ENCODE results near the gene CCSER1.
A peak's percentile ranks its signal among the peaks of the same experiment; 100 is the strongest.

Gene CCSER1

DNA sequence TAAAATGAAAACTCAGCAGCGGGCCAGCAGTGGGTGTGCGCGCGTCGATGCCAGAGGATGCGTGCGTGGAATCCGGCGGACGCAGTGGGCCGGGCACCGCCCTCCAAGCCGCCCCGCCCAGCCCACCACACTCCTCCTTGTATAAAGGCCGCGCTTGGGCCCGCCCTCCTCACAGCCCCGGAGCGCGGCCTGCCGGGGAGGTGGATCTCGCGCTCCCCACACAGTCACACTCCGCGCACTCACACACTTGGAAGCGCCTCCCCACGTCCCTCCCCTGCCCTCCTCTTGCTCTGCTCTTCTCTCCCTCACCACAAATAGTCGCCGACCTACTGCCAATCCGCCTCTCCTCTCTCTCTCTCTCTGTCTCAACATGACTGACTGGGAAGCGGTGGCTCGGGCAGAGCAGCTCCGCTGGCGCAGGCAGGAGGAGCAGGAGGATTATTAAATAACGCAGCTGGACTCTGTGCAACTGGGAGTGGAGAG is at the start of gene CCSER1:
Gene CCSER1 (plus strand): TSS at position 172 of the 483 bp plus-strand sequence.
- DNase-seq (ENCODE audit: low read depth in 2 of 2) = peak in 1 of 2 donors; percentile 16

DNA sequence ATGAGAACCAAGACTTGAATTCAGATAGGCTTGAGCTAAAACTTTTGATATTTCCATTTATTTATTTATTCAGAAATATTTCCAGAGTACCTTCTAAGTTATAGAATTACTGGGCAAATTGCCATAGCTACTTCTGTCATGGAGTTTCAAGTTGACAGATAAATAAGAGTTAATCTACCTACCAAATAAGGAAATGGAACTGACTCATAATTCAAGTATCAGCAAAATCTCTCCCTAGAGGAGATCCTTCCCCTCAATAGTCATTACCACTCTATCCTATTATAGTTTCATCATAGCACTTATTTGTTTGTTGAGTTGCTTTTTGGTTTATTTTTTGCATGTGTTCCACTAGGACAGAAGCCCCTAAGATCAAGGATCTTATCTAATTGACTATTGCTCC is 48.8 kb upstream of the CCSER1 start:
- no peak for DNase-seq (ENCODE audit: low read depth in 2 of 2)

DNA sequence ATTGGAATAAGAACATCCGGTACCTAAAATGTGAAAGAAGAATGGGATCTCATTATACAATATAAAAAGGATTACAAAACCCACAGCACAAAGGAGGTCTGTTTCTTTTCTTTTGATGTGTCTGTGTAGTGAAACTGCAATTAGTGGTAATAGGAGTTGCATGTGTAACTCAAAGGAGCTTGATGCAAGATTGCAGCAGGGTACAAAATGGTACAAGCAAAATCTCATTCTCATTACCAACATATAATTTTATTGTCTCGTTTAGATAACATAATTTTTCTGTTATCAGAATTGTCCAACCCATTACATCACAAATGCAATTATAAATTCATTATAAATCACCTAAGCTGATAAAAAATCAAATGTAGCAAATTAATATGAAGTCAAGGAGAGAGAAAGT is 47.1 kb upstream of the CCSER1 start:
- no peak for DNase-seq (ENCODE audit: low read depth in 2 of 2)

DNA sequence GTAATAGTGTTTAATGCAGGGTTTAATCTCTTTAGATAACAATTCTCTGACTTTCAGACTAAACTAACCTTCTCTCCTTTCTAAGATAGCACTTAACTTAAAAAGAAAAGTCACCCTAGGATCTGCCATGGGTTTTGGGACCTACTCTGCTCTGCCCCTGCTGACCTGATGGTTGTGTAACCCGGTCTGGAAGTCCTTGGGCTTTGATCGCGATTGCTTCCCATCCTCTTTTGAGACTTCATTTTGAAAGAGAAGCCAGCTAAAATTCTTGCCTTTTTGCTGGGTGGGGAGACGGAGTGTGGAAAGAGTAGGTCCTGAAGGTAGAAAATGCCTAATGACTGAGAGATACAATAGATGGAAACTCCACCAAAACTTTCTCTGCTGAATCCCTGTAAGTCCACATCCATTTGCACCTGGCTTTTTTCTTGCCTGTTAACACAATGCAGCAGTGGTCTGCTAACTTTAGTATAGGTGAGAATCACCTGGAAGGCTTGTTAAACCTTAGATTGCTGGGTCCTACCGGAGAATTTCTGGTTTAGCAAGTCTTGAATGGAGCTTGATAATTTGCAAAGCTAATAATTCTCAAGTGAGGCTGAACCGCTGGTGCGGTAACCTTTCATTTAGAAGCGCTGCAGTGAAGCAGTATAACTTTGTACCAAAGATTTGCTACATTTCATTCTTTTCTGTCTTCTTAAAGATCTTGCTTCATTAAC is 45.6 kb upstream of the CCSER1 start:
- DNase-seq (ENCODE audit: low read depth in 2 of 2) = no peak

DNA sequence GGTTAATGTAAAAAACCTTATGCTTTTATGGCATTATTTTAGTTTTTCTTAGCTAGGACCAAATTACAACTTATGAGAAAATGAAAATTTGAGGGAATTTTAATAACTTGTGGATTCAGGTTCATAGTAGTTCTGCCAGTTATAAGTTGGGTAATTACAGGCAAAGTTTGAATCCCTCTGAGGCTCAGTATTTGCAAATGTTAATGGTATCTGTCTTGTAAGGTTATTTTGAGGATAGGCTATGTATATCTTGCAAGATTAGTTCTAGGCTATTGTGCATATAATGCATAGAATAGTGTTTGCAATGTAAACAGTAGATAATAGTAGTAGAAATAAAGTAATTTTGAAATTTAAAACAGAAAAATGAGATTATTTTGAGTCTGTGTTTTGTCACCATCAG is 44.7 kb upstream of the CCSER1 start:
- no peak for DNase-seq (ENCODE audit: low read depth in 2 of 2)

DNA sequence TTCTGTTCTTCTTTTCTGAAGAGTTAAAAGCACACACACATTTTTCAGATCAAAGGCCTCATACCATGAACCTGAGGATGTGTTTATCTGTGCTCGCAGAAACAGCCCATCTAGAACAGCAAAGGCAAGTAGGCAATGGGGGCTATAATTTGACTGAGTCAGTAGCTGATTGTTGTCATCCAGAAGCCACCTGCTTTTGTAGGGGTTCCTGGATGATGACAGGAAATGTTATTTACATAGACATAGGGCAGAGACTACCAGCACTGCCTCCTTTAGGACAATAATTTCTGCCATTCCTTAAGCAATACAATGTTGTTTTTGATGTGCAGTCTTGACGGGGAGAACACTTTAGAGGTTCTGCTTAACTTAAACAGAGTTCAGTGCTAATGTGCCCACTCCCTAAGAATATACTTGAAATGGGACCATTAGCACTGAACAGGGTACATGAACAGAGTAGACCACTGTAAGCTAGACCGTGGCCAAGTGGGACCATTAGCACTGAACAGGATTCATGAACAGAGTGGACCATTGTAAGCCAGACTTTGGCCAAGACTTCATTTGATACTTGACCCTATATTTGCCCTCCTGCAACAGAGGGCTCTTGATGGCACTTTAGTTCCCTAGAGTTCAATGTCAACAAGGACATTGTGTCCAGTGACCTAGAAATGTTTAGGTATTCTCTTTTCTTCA is 42.8 kb upstream of the CCSER1 start:
- no peak for DNase-seq (ENCODE audit: low read depth in 2 of 2)

DNA sequence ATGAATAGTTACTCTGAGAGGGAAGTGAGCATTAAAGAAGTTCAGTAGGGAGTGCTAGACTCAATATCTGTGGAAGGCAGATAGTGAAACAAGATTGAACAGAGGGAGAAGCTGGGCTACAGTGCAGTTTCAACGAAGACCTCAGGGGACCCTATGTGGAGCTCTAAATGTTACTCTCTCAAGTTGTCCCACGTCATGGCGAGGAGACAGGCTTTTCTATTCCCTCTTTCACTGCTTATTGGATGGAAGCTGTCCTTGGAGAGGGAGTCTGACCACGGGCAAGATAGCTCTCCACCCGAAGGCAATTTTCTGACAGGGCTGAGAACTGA is 42.3 kb upstream of the CCSER1 start:
- DNase-seq (ENCODE audit: low read depth in 2 of 2) = no peak

DNA sequence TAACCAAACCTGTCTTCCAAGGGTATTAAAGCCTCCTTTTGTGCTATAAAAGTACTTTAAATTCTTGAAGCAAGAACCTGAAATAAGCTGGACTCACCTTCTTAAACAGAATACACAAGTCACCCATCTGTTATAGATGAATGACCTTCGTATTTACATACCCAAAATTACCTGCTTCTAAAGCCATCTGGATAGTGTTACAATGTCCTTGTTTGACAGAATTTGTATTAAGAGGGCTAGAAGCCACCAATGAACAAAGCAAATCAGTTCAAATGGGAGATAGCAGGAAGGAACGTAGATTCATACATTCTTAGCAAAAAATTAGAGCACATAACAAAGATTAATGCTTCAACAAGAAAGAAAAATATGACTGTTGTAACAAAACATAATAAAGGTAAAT is 33.7 kb upstream of the CCSER1 start:
- no peak for DNase-seq (ENCODE audit: low read depth in 2 of 2)

DNA sequence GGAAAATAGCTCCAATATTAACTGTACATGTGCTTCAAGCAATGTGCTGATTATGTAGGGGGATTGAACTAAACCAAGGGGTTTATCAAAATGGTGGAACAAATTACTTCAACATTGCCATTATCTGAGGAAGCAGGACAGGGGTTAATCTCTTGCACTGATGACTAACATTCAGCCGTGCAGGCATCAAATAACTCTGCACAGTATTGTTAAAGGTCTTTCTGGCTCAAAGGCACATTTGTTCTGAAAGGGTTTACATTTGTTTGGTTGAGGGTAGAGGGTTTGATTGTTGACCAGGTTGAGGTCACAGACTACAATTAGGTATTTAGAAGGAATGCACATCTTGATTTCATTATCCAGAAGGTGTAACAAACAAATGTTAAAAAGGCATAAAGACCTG is 32.2 kb upstream of the CCSER1 start:
- DNase-seq (ENCODE audit: low read depth in 2 of 2) = no peak

DNA sequence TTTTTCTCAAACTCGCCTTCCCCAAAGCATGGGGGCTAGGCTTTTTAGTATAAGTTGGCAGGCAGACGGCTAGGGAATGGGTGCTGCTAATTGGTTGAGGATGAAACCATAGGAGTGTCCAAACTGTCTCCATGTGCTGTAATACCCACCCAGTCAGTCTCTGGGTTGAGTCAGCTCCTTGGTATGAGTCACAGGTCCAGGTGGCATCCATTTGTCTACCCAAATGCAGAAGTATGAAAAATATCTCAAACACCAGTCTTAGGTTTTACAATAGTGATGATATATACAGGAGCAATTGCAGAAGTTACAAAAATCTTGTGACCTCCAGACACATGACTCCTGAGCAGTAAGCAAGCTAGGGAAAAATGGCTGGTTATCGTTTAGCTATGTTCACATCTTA is 27.4 kb upstream of the CCSER1 start:
- no peak for DNase-seq (ENCODE audit: low read depth in 2 of 2)

DNA sequence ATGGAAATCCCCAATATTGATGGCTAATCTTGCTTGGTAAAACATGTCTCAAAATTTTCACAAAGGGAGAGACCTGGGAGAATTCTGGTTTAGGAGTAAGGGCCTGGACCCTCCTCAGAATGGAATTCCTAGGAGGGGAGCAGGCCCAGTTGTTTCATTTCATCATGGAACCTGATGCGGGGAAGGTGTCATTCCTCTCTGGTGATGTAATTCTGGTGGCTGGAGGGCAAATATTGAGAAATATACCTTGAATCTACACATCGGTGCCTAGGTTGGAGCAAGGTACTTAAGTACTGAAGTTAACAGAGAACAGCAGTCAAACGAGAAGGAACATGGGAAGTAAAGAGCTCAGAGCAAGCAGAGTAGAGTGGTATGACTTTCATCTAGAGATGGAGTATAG is 23.2 kb upstream of the CCSER1 start:
- DNase-seq (ENCODE audit: low read depth in 2 of 2) = no peak

DNA sequence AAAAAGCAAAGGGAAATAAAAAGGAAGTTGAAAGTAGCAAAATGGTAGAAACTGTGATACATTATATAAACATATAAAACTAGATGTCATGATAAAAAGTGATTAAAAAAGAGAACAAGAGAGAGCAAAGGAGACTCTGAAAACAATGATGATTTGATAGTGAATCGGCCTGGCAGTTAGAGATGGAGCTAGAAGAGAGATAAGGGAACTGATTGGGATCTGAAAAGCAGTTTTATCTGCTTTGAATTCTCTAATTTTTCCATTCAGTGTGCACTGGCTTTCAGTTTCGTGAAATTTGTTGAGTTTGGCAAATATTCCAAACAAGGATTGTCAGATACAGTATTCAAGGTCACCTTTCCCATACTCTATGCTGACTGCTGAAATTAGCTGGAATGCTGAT is 21.9 kb upstream of the CCSER1 start:
- DNase-seq (ENCODE audit: low read depth in 2 of 2) = no peak

DNA sequence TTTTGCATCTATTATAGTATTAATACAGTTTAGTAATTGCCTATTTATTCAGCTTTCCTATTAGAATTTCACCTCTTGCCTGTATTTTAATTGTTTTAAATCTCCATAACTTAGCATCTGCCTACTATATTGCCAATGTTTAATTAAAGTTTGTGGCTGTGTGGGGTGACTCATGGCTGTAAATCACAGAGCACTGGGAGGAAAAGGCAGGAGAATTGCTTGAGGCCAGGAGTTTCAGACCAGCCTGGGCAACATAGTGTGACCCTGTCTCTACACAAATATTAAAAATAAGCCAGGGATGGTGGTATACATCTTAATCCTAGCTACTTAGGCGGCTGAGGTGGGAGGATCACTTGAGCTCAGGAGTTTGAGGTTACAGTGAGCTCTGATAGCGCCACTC is 14.5 kb upstream of the CCSER1 start:
- no peak for DNase-seq (ENCODE audit: low read depth in 2 of 2)

DNA sequence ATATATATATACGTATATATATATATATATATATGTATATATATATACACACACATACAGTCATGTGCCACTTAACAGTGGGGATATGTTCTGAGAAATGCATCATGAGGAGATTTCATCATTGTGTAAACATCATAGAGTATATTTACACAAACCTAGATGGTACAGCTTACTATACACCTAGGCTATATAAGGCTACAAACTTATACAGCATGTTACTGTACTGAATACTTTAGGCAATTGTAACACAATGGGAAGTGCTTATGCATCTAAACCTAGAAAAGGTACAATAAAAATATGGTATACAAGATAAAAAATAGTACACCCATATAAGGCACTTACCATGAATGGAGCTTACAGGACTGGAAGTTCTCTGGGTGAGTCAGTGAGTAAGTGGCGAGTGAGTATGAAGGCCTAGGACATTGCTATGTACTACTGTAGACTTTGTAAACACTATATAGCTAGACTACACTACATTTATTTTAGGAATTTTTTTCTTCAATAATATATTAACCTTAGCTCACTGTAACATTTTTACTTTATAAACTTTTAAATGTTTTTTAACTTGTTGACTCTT is 13.2 kb upstream of the CCSER1 start:
- no peak for DNase-seq (ENCODE audit: low read depth in 2 of 2)

DNA sequence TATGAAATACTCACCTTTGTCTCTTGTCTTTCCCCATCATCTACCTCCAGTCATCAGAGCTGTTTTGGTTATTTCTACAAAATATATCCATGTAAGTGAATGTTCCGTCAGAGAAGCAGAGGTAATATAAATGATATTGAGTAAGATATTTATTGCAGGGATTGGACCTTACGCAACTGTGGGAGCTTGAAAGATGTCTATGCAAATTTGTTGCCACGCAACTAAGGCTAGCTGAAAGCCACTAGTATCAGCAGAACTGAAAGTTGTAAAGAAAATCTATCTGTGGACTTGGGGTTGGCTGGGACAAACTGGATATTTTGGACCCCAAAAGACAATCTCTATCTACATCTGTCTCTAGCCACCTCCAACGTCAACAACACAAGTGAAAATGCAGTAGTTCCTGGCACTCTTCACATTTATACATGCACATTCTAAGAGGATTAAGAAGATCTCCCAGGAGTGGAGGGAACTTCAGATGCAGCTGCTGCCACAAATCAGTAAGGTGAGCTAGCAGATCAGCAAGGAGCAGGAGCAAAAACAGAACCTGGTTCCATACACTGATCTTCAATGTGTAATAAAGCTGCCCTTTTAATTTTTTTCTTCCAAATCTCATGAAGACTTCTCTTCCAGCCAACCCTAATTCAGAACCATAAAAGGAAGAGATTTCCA is 8.5 kb upstream of the CCSER1 start:
- no peak for DNase-seq (ENCODE audit: low read depth in 2 of 2)

DNA sequence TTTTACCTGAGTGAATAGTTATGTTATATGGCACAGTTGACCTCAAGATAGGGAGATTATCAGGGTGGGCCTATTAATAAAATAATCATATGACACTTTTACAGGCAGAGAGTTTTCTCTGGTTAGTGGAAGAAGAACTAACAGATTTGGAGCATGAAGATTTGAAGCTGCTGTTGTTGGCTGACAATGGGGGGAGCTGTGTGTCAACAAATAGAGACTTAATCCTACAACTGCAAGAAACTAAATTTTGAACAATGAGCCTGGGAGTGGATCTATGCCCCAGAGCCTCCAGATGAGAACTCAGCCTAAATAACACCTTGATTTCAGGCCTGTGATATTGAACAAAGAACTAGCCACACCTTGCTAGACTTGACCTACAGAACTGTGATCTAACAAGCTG is 7.2 kb upstream of the CCSER1 start:
- DNase-seq (ENCODE audit: low read depth in 2 of 2) = no peak

DNA sequence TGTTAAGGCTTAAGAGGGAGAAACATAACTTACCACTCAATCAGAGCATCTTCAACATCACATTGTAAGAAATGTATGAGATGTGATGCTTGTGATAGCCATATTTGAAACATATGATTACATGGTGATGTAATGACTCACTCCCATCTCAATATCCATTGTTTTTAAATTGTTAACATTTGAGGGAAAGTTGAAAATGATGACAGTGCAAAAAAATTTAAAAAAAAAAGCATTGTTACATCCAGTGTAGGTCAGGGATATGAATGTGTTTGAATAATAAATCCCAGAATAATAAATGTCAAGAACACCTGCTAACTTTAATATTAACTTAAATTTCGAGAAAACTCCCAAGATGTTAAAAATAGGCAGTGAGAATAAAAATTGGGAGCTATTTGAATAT is 6.4 kb upstream of the CCSER1 start:
- DNase-seq (ENCODE audit: low read depth in 2 of 2) = no peak

DNA sequence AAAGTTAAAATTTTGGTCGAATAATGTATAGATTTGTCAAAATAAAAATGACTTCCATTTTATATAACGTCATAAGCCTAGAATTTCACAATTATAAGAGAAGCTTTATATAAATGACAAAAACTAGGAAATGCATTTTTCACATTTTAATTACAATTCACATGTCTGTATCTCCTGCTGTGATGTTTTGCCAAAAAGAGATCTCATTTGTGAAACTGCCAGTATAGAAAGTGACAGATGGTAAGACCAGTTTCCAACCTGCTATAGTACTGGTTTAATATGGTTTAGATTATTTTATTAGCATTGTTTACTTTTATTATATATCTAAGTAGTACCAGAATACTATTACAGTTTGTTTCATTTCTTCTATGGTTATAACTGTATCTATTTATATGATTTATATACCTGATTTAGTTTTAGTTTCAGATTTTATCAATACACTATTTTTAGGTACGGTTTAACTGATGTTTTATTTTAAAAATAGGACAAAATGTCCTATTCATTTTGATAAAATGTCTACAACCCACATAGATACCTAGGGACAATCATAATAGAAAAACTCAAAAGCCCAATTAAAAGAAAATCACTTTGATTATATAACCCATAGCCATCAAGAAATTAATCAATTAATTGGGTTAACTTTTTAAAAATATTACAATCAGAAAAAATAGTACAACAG is 5.4 kb upstream of the CCSER1 start:
- no peak for DNase-seq (ENCODE audit: low read depth in 2 of 2)

DNA sequence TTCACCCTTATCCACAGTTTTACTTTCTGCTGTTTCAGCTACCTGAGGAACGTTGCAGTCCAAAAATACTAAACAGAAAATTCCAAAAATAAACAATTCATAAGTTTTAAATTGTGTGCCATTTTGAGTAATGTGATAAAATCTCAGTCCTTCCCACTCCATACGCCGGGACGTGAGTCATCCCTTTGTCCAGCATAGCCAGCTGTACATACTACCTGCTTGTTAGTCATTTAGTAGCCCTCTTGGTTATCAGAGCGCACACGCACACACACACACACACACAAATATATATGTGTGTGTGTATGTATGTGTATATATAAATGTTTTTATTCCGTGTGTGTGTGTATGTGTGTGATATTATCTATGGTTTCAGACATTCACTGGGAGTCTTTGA is 4.8 kb upstream of the CCSER1 start:
- DNase-seq (ENCODE audit: low read depth in 2 of 2) = no peak

DNA sequence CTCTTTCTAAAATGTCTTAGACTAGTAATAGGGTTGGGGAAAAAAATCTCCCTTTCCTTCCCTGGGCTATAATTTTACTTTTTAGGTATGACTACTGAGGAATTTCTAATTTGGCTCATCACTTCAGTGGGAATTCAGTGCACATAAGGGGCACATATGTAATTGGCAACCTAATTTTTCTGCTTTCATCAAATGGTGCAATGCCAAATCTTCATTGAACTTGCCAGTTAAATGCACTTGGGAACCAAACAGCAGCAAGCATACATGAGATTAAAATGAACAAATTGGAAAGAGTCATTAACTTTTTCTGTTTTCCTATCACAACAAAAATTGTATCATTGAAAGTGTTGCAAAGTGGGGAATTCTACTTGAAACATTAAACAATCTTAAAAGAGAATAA is 2.9 kb upstream of the CCSER1 start:
- no peak for DNase-seq (ENCODE audit: low read depth in 2 of 2)

DNA sequence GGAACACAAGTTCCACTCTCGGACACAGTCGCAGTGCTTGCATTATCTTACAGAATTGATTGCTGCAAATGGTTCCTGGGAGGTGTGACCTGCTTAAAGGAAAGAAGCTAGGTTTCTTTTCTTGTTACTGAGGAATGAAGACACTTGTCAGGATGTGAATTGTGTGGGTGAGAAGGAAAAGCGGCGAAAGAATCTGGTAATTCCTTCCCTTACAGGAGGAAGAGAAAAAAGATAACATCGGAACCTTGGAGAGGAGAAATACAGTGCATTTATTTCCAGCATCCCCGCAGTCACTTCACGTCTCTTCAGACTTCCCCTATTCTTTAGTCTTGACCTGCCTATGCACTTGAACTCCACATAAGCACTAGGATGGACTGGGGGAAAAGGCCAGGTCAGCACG is 389 bp upstream of the CCSER1 start:
- no peak for DNase-seq (ENCODE audit: low read depth in 2 of 2)

DNA sequence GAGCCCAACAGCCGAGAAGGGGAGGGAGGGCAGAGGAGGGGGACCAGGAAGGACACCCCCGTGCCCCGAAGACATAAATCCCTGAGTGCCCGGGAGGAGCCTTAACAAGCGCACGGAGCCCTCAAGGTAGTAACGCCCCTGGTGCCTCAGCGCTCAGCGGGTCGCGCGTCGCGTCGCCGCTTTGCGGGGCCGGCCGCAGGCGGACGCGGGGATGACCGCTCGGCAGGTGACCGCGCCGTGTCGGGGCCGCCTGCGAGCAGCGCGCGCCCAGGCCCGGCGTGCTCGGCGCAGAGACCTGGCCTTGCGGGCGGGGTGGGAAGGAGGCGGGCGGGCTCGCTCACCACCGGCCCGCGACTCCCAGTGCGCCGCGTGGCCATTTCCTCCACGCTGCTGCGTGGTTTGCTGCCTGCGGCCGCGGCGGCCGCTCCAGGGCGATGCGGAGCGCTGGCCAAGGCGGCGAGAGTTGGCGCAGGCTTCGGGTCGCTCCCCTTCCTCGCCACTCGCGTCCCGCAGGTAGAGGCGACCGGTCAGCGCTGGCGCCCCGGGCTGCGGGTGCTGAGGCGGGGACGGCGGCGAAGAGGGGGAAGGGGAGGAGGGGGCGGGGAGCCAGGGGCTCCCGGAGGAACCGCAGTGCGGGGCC is 632 bp downstream of the CCSER1 start:
- DNase-seq (ENCODE audit: low read depth in 2 of 2) = no peak

All from stimulated activated CD8-positive, alpha-beta memory T cell treated with anti-CD3 and anti-CD28 coated beads, Interleukin-7, amount 100 ng/mL, for 4 hours (primary cell).